H9 (cell line): ENCODE results near the gene RABL3. TPM values are rescaled to one million over a fixed set of nuclear protein-coding genes. Genes with fewer than 3 reads are reported as not detected.

ENCODE experiments used
- DNase-seq: peaks from one replicate; pipeline ENCODE4 v3.0.0-alpha.2; 2017
- H2AFZ ChIP-seq: one replicate; pipeline ENCODE4 v1.6.1; 2013; ENCODE audit warnings: mild to moderate bottlenecking, low read length, control low read depth, moderate library complexity
- H2AK5ac ChIP-seq: 2 replicates; pipeline ENCODE4 v1.6.1; 2013; ENCODE audit warnings: low read length, control low read depth, mixed read lengths; ENCODE audit not compliant: insufficient read length
- H2BK120ac ChIP-seq: one replicate; pipeline ENCODE4 v1.6.1; 2013; ENCODE audit warnings: low read depth, mild to moderate bottlenecking, low read length, control low read depth, inconsistent platforms; ENCODE audit not compliant: poor library complexity, severe bottlenecking
- H2BK12ac ChIP-seq: 2 replicates; pipeline ENCODE4 v1.6.1; 2013; ENCODE audit warnings: low read length, control low read depth, mixed read lengths, low read depth; ENCODE audit not compliant: insufficient read length
- H2BK15ac ChIP-seq: 2 replicates; pipeline ENCODE4 v1.6.1; 2013; ENCODE audit warnings: low read depth, low read length, control low read depth
- H2BK20ac ChIP-seq: one replicate; pipeline ENCODE4 v1.6.1; 2013; ENCODE audit warnings: low read depth, mild to moderate bottlenecking, low read length, control low read depth, inconsistent platforms; ENCODE audit not compliant: poor library complexity, severe bottlenecking
- H2BK5ac ChIP-seq: 2 replicates; pipeline ENCODE4 v1.6.1; 2013; ENCODE audit warnings: low read length, control low read depth, mixed read lengths; ENCODE audit not compliant: insufficient read length
- H3K14ac ChIP-seq: 2 replicates; pipeline ENCODE4 v1.6.1; 2013; ENCODE audit warnings: low read length, control low read depth; ENCODE audit not compliant: insufficient read depth
- H3K18ac ChIP-seq: 2 replicates; pipeline ENCODE4 v1.6.1; 2013; ENCODE audit warnings: low read depth, mild to moderate bottlenecking, mixed read lengths, low read length, control low read depth; ENCODE audit not compliant: insufficient read length
- H3K23ac ChIP-seq: 2 replicates; pipeline ENCODE4 v1.6.1; 2013; ENCODE audit warnings: low read length, control low read depth, mixed read lengths, low read depth; ENCODE audit not compliant: insufficient read length
- H3K23me2 ChIP-seq: 2 replicates; pipeline ENCODE4 v1.6.1; 2013; ENCODE audit warnings: low read depth, mild to moderate bottlenecking, mixed read lengths, low read length, control low read depth; ENCODE audit not compliant: insufficient read length, poor library complexity, severe bottlenecking
- H3K27ac ChIP-seq: 2 replicates; pipeline ENCODE4 v1.5.1; 2013; ENCODE audit warnings: low read length, control low read depth, mixed read lengths, low read depth; ENCODE audit not compliant: insufficient read length
- H3K27me3 ChIP-seq: 2 replicates; pipeline ENCODE4 v1.6.1; 2013; ENCODE audit warnings: low read length, control low read depth, inconsistent platforms; ENCODE audit not compliant: insufficient read depth
- H3K4ac ChIP-seq: 2 replicates; pipeline ENCODE4 v1.6.1; 2013; ENCODE audit warnings: low read depth, mild to moderate bottlenecking, control low read depth, inconsistent platforms, low read length, moderate library complexity
- H3K4me1 ChIP-seq: 2 replicates; pipeline ENCODE4 v1.6.1; 2013; ENCODE audit warnings: low read length, control low read depth, inconsistent platforms; ENCODE audit not compliant: insufficient read depth
- H3K4me2 ChIP-seq: 2 replicates; pipeline ENCODE4 v1.6.1; 2013; ENCODE audit warnings: low read length, control low read depth, mixed read lengths; ENCODE audit not compliant: insufficient read length, insufficient read depth
- H3K56ac ChIP-seq: 2 replicates; pipeline ENCODE4 v1.6.1; 2013; ENCODE audit warnings: low read depth, mild to moderate bottlenecking, mixed read lengths, low read length, control low read depth; ENCODE audit not compliant: insufficient read length
- H3K79me1 ChIP-seq: 2 replicates; pipeline ENCODE4 v1.6.1; 2013; ENCODE audit warnings: low read depth, mild to moderate bottlenecking, moderate library complexity, low read length, control low read depth, inconsistent platforms; ENCODE audit not compliant: insufficient read depth, poor library complexity, severe bottlenecking
- H3K79me2 ChIP-seq: 2 replicates; pipeline ENCODE4 v1.6.1; 2013; ENCODE audit warnings: low read length, control low read depth, inconsistent platforms; ENCODE audit not compliant: insufficient read depth
- H3K9ac ChIP-seq: 2 replicates; pipeline ENCODE4 v1.6.1; 2013; ENCODE audit warnings: low read length, control low read depth, mixed read lengths; ENCODE audit not compliant: insufficient read length; ENCODE audit errors: extremely low read depth
- H3K9me3 ChIP-seq: one replicate; pipeline ENCODE4 v1.6.1; 2013; ENCODE audit warnings: low read depth, low read length, inconsistent platforms; ENCODE audit not compliant: control insufficient read depth
- H3T11ph ChIP-seq: one replicate; pipeline ENCODE4 v1.6.1; 2013; ENCODE audit warnings: mild to moderate bottlenecking, low read length, control low read depth, inconsistent platforms
- H4K20me1 ChIP-seq: one replicate; pipeline ENCODE4 v1.6.1; 2013; ENCODE audit not compliant: control insufficient read depth, insufficient read length, insufficient read depth
- H4K5ac ChIP-seq: 2 replicates; pipeline ENCODE4 v1.6.1; 2013; ENCODE audit warnings: low read depth, mild to moderate bottlenecking, mixed read lengths, low read length, control low read depth; ENCODE audit not compliant: insufficient read length
- H4K8ac ChIP-seq: replicated peaks from 2 replicates; pipeline ENCODE4 v1.6.1; 2013; ENCODE audit warnings: low read length, control low read depth, mixed read lengths, low read depth; ENCODE audit not compliant: insufficient read length
- H4K91ac ChIP-seq: 2 replicates; pipeline ENCODE4 v1.6.1; 2013; ENCODE audit warnings: low read depth, mild to moderate bottlenecking, moderate library complexity, mixed read lengths, low read length, control low read depth; ENCODE audit not compliant: insufficient read length
- H3K27ac Mint-ChIP-seq, 3 experiments: 2 replicates in 2 of 3; 3 replicates in 1 of 3; pipeline ENCODE4 v1.8.0; 2020 to 2021; ENCODE audit warnings: mixed read lengths in 3 of 3, mild to moderate bottlenecking in 1 of 3, moderate library complexity in 1 of 3
- H3K27me3 Mint-ChIP-seq: 2 replicates; pipeline ENCODE4 v1.8.0; 2021; ENCODE audit warnings: low read depth, mild to moderate bottlenecking, moderate library complexity, mixed read lengths
- H3K36me3 Mint-ChIP-seq, 3 experiments: 2 replicates in 2 of 3; 3 replicates in 1 of 3; pipeline ENCODE4 v1.8.0; 2020 to 2021; ENCODE audit warnings: low read depth in 3 of 3, mixed read lengths in 3 of 3; ENCODE audit not compliant: insufficient read depth in 1 of 3
- H3K4me1 Mint-ChIP-seq, 2 experiments: 2 replicates each; pipeline ENCODE4 v1.8.0; 2020; ENCODE audit warnings: mixed read lengths in 2 of 2
- H3K4me3 Mint-ChIP-seq, 2 experiments: 2 replicates in 1 of 2; 3 replicates in 1 of 2; pipeline ENCODE4 v1.8.0; 2020 to 2021; ENCODE audit warnings: mild to moderate bottlenecking in 2 of 2, mixed read lengths in 2 of 2, moderate library complexity in 1 of 2
- H3K9me3 Mint-ChIP-seq, 2 experiments: 2 replicates in 1 of 2; 3 replicates in 1 of 2; pipeline ENCODE4 v1.8.0; 2020; ENCODE audit warnings: mild to moderate bottlenecking in 2 of 2, mixed read lengths in 2 of 2, moderate library complexity in 1 of 2
- CTCF ChIP-seq: fragments of 200-600 bp; sonication (generic); conservative IDR thresholded peaks from 3 replicates; pipeline ENCODE4 v1.8.0; 2021; ENCODE audit warnings: antibody characterized with exemption, mild to moderate bottlenecking
- WGBS: extraction: QIAGEN DNeasy Blood & Tissue Kit; methylation state at CpG from one replicate; pipeline ENCODE4 v1.1.7; 2013; ENCODE audit warnings: missing lambda C conversion rate, low lambda C conversion rate, mixed read lengths; ENCODE audit not compliant: insufficient read length; ENCODE audit errors: extremely low coverage; 5-methylcytosine and 5-hydroxymethylcytosine counted together
- total RNA-seq: library from RNA; stranded (reverse); gene quantifications from 2 replicates; pipeline ENCODE4 v1.2.1, GENCODE V29; 2021

Gene RABL3
- total RNA-seq, 1 experiment from 2014 or later = 26.7 TPM

GRCh38 chr3:120684896-120685295 lies 57.4 kb downstream of the RABL3 start:
- Histone ChIP-seq H3K18ac (no peak overlapping the region), H3T11ph (no peak overlapping the region), H4K5ac (no peak overlapping the region), H3K79me1 (no peaks in the 10 kb centered on the region), H2BK20ac (no peak overlapping the region), H2AFZ (no peak overlapping the region), H4K20me1 (no peaks in the 10 kb centered on the region), H3K23me2 (no peaks in the 10 kb centered on the region), H3K4me2 (no peak overlapping the region), H2BK12ac (no peak overlapping the region), H3K4me1 (peaks cover 4% of the 10 kb centered on the region; the same call in 1 of the 2 replicates), H2AK5ac (no peak overlapping the region), H3K23ac (no peak overlapping the region), H3K9me3 (no peaks in the 10 kb centered on the region), H3K27me3 (no peaks in the 10 kb centered on the region), H2BK120ac (no peak overlapping the region), H2BK5ac (no peak overlapping the region), H2BK15ac (no peak overlapping the region), H3K14ac (no peak overlapping the region), H3K27ac (no peak overlapping the region), H3K79me2 (no peaks in the 10 kb centered on the region), H3K4ac (no peak overlapping the region), H3K56ac (no peak overlapping the region), H3K9ac (no peak overlapping the region), H4K91ac (no peak overlapping the region), H4K8ac (no peak overlapping the region)
- peaks cover 40 to 45% of the 10 kb centered on the region in 2 experiments for H3K4me1 Mint-ChIP-seq
- TF ChIP-seq CTCF = no peak
- DNase-seq = no peak
- peaks cover 0 to 2% of the 10 kb centered on the region in 2 experiments; a peak in 2 of 5 replicates for H3K9me3 Mint-ChIP-seq
- peaks cover 4 to 8% (median 7%) of the 10 kb centered on the region in 3 experiments; a peak in 5 of 7 replicates for H3K36me3 Mint-ChIP-seq
- peak overlapping the region in 1 of 3 experiments; percentile 85; a peak in 3 of 7 replicates for H3K27ac Mint-ChIP-seq
- no CpG with 5 or more reads among the region's 4 CpGs for WGBS
- H3K27me3 Mint-ChIP-seq = no peaks in the 10 kb centered on the region
- H3K4me3 Mint-ChIP-seq = no peak overlapping the region
